GM23338 (cell line): ENCODE results near the gene PPM1L. TPM values are rescaled to one million over a fixed set of nuclear protein-coding genes. Genes with fewer than 3 reads are reported as not detected.

ENCODE experiments used
- ATAC-seq: fragments of 200-7000 bp; cut with Tn5 transposase; 3 replicates; pipeline ENCODE4 v1.9.1; 2020
- DNase-seq: peaks from one replicate; pipeline ENCODE4 v3.0.0-alpha.2; 2015; ENCODE audit warnings: low spot score
- H2AFZ ChIP-seq: fragments of 200-600 bp; sonication (generic); 2 replicates; pipeline ENCODE4 v1.8.0; 2016; ENCODE audit warnings: antibody characterized with exemption, mild to moderate bottlenecking, moderate library complexity
- H3F3A ChIP-seq: fragments of 200-600 bp; sonication (generic); replicated peaks from 2 replicates; pipeline ENCODE4 v1.8.0; 2017; ENCODE audit warnings: antibody characterized with exemption, mixed run types, low read depth
- H3K27ac ChIP-seq: fragments of 200-600 bp; sonication (generic); 2 replicates; pipeline ENCODE4 v1.6.1; 2016; ENCODE audit warnings: low read depth
- H3K27me3 ChIP-seq: fragments of 200-600 bp; sonication (generic); 2 replicates; pipeline ENCODE4 v1.8.0; 2016; ENCODE audit warnings: mild to moderate bottlenecking, mixed run types, moderate library complexity; ENCODE audit not compliant: insufficient read depth
- H3K36me3 ChIP-seq: fragments of 200-600 bp; sonication (generic); 2 replicates; pipeline ENCODE4 v1.8.0; 2016; ENCODE audit warnings: mild to moderate bottlenecking; ENCODE audit not compliant: insufficient read depth
- H3K4me1 ChIP-seq: fragments of 200-600 bp; sonication (generic); 2 replicates; pipeline ENCODE4 v1.8.0; 2016; ENCODE audit warnings: mild to moderate bottlenecking, moderate library complexity; ENCODE audit not compliant: insufficient read depth
- H3K4me2 ChIP-seq: fragments of 200-600 bp; sonication (generic); 2 replicates; pipeline ENCODE4 v1.7.1; 2017; ENCODE audit warnings: mixed run types
- H3K4me3 ChIP-seq: fragments of 200-600 bp; sonication (generic); 2 replicates; pipeline ENCODE4 v1.6.1; 2016; ENCODE audit warnings: mixed run types
- H3K79me2 ChIP-seq: fragments of 200-600 bp; sonication (generic); replicated peaks from 2 replicates; pipeline ENCODE4 v1.8.0; 2017; ENCODE audit warnings: mild to moderate bottlenecking; ENCODE audit not compliant: insufficient read depth
- H3K9me2 ChIP-seq: fragments of 200-600 bp; sonication (generic); 2 replicates; pipeline ENCODE4 v1.8.0; 2017; ENCODE audit not compliant: insufficient read depth
- H4K20me1 ChIP-seq: fragments of 200-600 bp; sonication (generic); replicated peaks from 2 replicates; pipeline ENCODE4 v1.8.0; 2017; ENCODE audit warnings: mild to moderate bottlenecking; ENCODE audit not compliant: insufficient read depth
- H3K27ac Mint-ChIP-seq: 2 replicates; pipeline ENCODE4 v1.8.0; 2020; ENCODE audit warnings: inconsistent platforms, mild to moderate bottlenecking, moderate library complexity, mixed read lengths
- H3K27me3 Mint-ChIP-seq: 3 replicates; pipeline ENCODE4 v1.8.0; 2022; ENCODE audit warnings: low read depth, mild to moderate bottlenecking, moderate library complexity, mixed read lengths, inconsistent platforms; ENCODE audit not compliant: insufficient read depth, poor library complexity
- H3K36me3 Mint-ChIP-seq: 3 replicates; pipeline ENCODE4 v1.8.0; 2021; ENCODE audit warnings: low read depth, mild to moderate bottlenecking, inconsistent platforms, moderate library complexity, mixed read lengths
- H3K4me1 Mint-ChIP-seq: 3 replicates; pipeline ENCODE4 v1.8.0; 2020; ENCODE audit warnings: mild to moderate bottlenecking, inconsistent platforms, mixed read lengths
- H3K4me3 Mint-ChIP-seq: 3 replicates; pipeline ENCODE4 v1.8.0; 2021; ENCODE audit warnings: moderate library complexity, mild to moderate bottlenecking, inconsistent platforms, mixed read lengths
- H3K9me3 Mint-ChIP-seq: 3 replicates; pipeline ENCODE4 v1.8.0; 2020; ENCODE audit warnings: moderate library complexity, mild to moderate bottlenecking, inconsistent platforms, mixed read lengths
- CTCF ChIP-seq, 2 experiments: fragments of 200-600 bp in 1 of 2; sonication (generic) in 1 of 2; conservative IDR thresholded peaks; 2 replicates each; pipeline versions ENCODE4 v1.5.1 to v1.6.1; 2016 to 2017; ENCODE audit warnings: antibody characterized with exemption in 2 of 2, low read depth in 2 of 2, mild to moderate bottlenecking in 2 of 2, moderate library complexity in 1 of 2
- ETS1 ChIP-seq: IDR thresholded peaks from 2 replicates; pipeline ENCODE4 v1.6.1; 2016; ENCODE audit warnings: antibody characterized with exemption
- EZH2 ChIP-seq: fragments of 200-600 bp; sonication (generic); IDR thresholded peaks from one replicate; pipeline ENCODE4 v1.8.0; 2017; ENCODE audit warnings: antibody characterized with exemption, mild to moderate bottlenecking, low read depth; ENCODE audit not compliant: unreplicated experiment
- JUNB ChIP-seq: IDR thresholded peaks from one replicate; pipeline ENCODE4 v1.6.1; 2016; ENCODE audit warnings: antibody characterized with exemption; ENCODE audit not compliant: unreplicated experiment
- NANOG ChIP-seq: IDR thresholded peaks from 2 replicates; pipeline ENCODE4 v1.6.1; 2016; ENCODE audit warnings: antibody characterized with exemption, borderline replicate concordance
- REST ChIP-seq: IDR thresholded peaks from one replicate; pipeline ENCODE4 v1.6.1; 2018; ENCODE audit warnings: antibody characterized with exemption; ENCODE audit not compliant: unreplicated experiment
- STAT1 ChIP-seq: IDR thresholded peaks from one replicate; pipeline ENCODE4 v1.6.1; 2016; ENCODE audit warnings: antibody characterized with exemption; ENCODE audit not compliant: unreplicated experiment
- ZNF114 ChIP-seq: fragments of 250-450 bp; sonication (Bioruptor Pico); IDR thresholded peaks from 2 replicates; pipeline ENCODE4 v1.5.0; 2020; ENCODE audit warnings: mild to moderate bottlenecking, moderate library complexity
- ZNF331 ChIP-seq: fragments of 250-450 bp; sonication (Bioruptor Pico); IDR thresholded peaks from 2 replicates; pipeline ENCODE4 v1.5.0; 2020; ENCODE audit warnings: low read depth, mild to moderate bottlenecking, moderate library complexity
- ZNF462 ChIP-seq: fragments of 250-450 bp; sonication (Bioruptor Pico); IDR thresholded peaks from 2 replicates; pipeline ENCODE4 v1.5.0; 2020; ENCODE audit warnings: mild to moderate bottlenecking, moderate library complexity
- polyA plus RNA-seq: library from polyadenylated mRNA; unstranded; fragments of >200 nt; fragmentation: Nextera tagmentation; extraction: Ambion mirVana; gene quantifications from 2 replicates; pipeline ENCODE4 v1.2.1, GENCODE V29; 2016
- total RNA-seq: library from RNA; depleted of rRNA; stranded (reverse); fragments of >200 nt; shearing (Covaris generic); gene quantifications from 2 replicates; pipeline ENCODE4 v1.2.3, GENCODE V29; 2014

PPM1L gene
- total and polyA plus RNA-seq, 2 experiments from 2014 or later, result 3.9 to 26.4 TPM

GRCh38 chr3:161084277-161084676, 328.2 kb downstream of the PPM1L start (continued):
- TF ChIP-seq ZNF331 (CRISPR knock-in tag), result no peak
- TF ChIP-seq JUNB, result no peak
- no peak for TF ChIP-seq ZNF114
- TF ChIP-seq REST, result no peak
- no peak for TF ChIP-seq EZH2
- no peak for TF ChIP-seq CTCF (conservative IDR thresholded peaks at IDR 0.05; ENCODE audit: low read depth in 2 of 2)

GRCh38 chr3:161093895-161094294, 337.9 kb downstream of the PPM1L start:
- Mint-ChIP-seq H3K4me3 (no peak overlapping the region), H3K27ac (no peak overlapping the region), H3K9me3 (no peaks in the 10 kb centered on the region), H3K4me1 (peaks cover 2% of the 10 kb centered on the region; the same call in 2 of the 3 replicates), H3K36me3 (no peaks in the 10 kb centered on the region), H3K27me3 (no peaks in the 10 kb centered on the region)
- Histone ChIP-seq H3K4me2 (no peak overlapping the region), H3F3A (no peaks in the 10 kb centered on the region), H3K36me3 (no peaks in the 10 kb centered on the region), H3K79me2 (no peaks in the 10 kb centered on the region), H4K20me1 (no peaks in the 10 kb centered on the region), H3K4me3 (no peak overlapping the region), H3K9me2 (no peaks in the 10 kb centered on the region), H3K27me3 (no peaks in the 10 kb centered on the region), H3K27ac (no peak overlapping the region), H3K4me1 (no peaks in the 10 kb centered on the region), H2AFZ (no peak overlapping the region)
- ATAC-seq (no peak), DNase-seq (no peak)
- no peak for TF ChIP-seq ETS1
- no peak for TF ChIP-seq NANOG
- no peak for TF ChIP-seq ZNF462 (CRISPR knock-in tag)
- no peak for TF ChIP-seq STAT1
- TF ChIP-seq EZH2, result no peak
